MM.1S (cell line): ENCODE results near the gene FRY.

Experiments used
- DNase-seq: peaks from one replicate; pipeline ENCODE4 v3.0.0-alpha.2; 2015
- H2AFZ ChIP-seq: fragments of 300-600 bp; sonication (generic); 2 replicates; pipeline ENCODE4 v1.6.0; 2016; ENCODE audit warnings: antibody characterized with exemption, low read length
- H3F3A ChIP-seq: fragments of 300-600 bp; sonication (generic); 2 replicates; pipeline ENCODE4 v1.6.1; 2016; ENCODE audit warnings: mild to moderate bottlenecking, antibody characterized with exemption, low read length, moderate library complexity, mixed read lengths; ENCODE audit not compliant: insufficient read depth
- H3K27ac ChIP-seq: fragments of 300-600 bp; sonication (generic); 2 replicates; pipeline ENCODE4 v1.5.1; 2016; ENCODE audit warnings: mild to moderate bottlenecking, low read length
- H3K27me3 ChIP-seq: fragments of 300-600 bp; sonication (generic); replicated peaks from 2 replicates; pipeline ENCODE4 v1.6.0; 2016; ENCODE audit warnings: low read length; ENCODE audit not compliant: insufficient read depth
- H3K36me3 ChIP-seq: fragments of 300-600 bp; sonication (generic); replicated peaks from 2 replicates; pipeline ENCODE4 v1.6.1; 2016; ENCODE audit warnings: mild to moderate bottlenecking, low read length, mixed read lengths; ENCODE audit not compliant: insufficient read depth
- H3K4me1 ChIP-seq: fragments of 300-600 bp; sonication (generic); 2 replicates; pipeline ENCODE4 v1.6.1; 2016; ENCODE audit warnings: low read length, mixed read lengths
- H3K4me2 ChIP-seq: fragments of 300-600 bp; sonication (generic); 2 replicates; pipeline ENCODE4 v1.6.0; 2016; ENCODE audit warnings: low read depth, low read length
- H3K4me3 ChIP-seq: fragments of 300-600 bp; sonication (generic); 2 replicates; pipeline ENCODE4 v1.5.1; 2016; ENCODE audit warnings: low read length, mixed read lengths
- H3K79me2 ChIP-seq: fragments of 300-600 bp; sonication (generic); 2 replicates; pipeline ENCODE4 v1.6.1; 2016; ENCODE audit warnings: mixed run types, low read length, mixed read lengths
- H3K9ac ChIP-seq: fragments of 300-600 bp; sonication (generic); 2 replicates; pipeline ENCODE4 v1.6.1; 2016; ENCODE audit warnings: low read length, mixed read lengths
- H3K9me2 ChIP-seq: fragments of 300-600 bp; sonication (generic); replicated peaks from 2 replicates; pipeline ENCODE4 v1.6.1; 2016; ENCODE audit warnings: mild to moderate bottlenecking, low read length, mixed read lengths; ENCODE audit not compliant: insufficient read depth
- H3K9me3 ChIP-seq: fragments of 300-600 bp; sonication (generic); replicated peaks from 2 replicates; pipeline ENCODE4 v1.6.1; 2016; ENCODE audit warnings: mild to moderate bottlenecking, low read length, mixed read lengths; ENCODE audit not compliant: insufficient read depth
- H4K20me1 ChIP-seq: fragments of 300-600 bp; sonication (generic); 2 replicates; pipeline ENCODE4 v1.6.1; 2016; ENCODE audit warnings: mild to moderate bottlenecking, low read length, moderate library complexity, mixed read lengths; ENCODE audit not compliant: insufficient read depth
- EZH2 ChIP-seq: fragments of 300-600 bp; sonication (generic); optimal IDR thresholded peaks from 2 replicates; pipeline ENCODE3; 2017; ENCODE audit warnings: low read depth, mild to moderate bottlenecking, antibody characterized with exemption, low read length, mixed read lengths
- EZH2phosphoT487 ChIP-seq: fragments of 300-600 bp; sonication (generic); IDR thresholded peaks from 2 replicates; pipeline ENCODE4 v1.6.1; 2018; ENCODE audit warnings: antibody characterized with exemption, low read length
- TF ChIP-seq, protein P1 (sequence below): fragments of 300-600 bp; sonication (generic); IDR thresholded peaks from 2 replicates; pipeline ENCODE4 v1.5.1; 2016; ENCODE audit warnings: antibody characterized with exemption, low read length, mixed read lengths

The FRY gene

DNA sequence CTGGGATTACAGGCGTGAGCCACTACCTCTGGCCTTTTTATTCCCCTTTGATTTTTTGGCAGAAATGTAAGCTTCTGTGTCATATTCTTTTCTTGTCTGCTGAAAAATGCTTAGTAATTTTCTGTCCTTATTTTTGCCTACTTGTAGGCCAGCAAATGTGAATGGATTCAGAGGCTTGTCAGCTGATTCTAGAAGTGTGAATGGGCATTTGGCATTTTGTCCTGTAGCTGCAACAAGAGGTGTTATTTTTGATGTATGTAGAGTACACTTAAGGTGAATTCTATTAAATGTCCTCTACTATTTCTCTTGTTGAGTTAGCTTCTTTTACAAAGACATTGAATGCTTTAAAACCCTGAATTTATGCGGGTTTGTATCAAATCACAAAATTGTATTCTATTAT, 50.0 kb downstream of the FRY start:
- no peak for DNase-seq
- Histone ChIP-seq H3F3A (no peaks in the 10 kb centered on the region), H3K4me3 (no peak overlapping the region), H3K9me2 (no peaks in the 10 kb centered on the region), H2AFZ (no peak overlapping the region), H3K27me3 (no peaks in the 10 kb centered on the region), H3K36me3 (no peaks in the 10 kb centered on the region), H3K79me2 (no peaks in the 10 kb centered on the region), H3K9me3 (no peaks in the 10 kb centered on the region), H3K27ac (no peak overlapping the region), H3K9ac (no peak overlapping the region), H3K4me2 (no peak overlapping the region), H4K20me1 (no peaks in the 10 kb centered on the region), H3K4me1 (no peaks in the 10 kb centered on the region)
- no peak for TF ChIP-seq EZH2
- TF ChIP-seq EZH2phosphoT487, result no peak
- TF ChIP-seq, protein P1, sequence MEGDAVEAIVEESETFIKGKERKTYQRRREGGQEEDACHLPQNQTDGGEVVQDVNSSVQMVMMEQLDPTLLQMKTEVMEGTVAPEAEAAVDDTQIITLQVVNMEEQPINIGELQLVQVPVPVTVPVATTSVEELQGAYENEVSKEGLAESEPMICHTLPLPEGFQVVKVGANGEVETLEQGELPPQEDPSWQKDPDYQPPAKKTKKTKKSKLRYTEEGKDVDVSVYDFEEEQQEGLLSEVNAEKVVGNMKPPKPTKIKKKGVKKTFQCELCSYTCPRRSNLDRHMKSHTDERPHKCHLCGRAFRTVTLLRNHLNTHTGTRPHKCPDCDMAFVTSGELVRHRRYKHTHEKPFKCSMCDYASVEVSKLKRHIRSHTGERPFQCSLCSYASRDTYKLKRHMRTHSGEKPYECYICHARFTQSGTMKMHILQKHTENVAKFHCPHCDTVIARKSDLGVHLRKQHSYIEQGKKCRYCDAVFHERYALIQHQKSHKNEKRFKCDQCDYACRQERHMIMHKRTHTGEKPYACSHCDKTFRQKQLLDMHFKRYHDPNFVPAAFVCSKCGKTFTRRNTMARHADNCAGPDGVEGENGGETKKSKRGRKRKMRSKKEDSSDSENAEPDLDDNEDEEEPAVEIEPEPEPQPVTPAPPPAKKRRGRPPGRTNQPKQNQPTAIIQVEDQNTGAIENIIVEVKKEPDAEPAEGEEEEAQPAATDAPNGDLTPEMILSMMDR, result no peak

DNA sequence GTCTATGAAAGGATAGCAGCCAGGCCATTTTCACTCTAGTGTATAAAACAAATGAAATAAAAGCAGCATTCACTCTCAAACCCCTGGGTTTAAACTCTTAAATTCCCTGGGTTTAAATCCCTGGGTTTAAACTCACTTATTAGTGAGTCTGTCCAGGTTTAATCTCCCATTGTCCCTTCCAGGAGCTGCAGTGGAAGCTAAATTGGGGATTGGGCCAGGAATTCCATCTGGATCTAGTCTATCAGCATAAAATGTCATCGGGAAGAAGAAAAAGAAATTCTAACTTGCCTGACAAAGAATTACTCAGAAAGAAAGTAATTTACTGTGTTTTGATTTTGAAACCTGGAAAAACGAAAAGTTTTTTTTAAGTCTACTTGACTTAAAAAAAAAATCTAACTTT, 54.8 kb downstream of the FRY start:
- TF ChIP-seq EZH2phosphoT487, result no peak
- no peak for DNase-seq
- H3K9me2 ChIP-seq, result no peaks in the 10 kb centered on the region
- no peak overlapping the region for H3K9ac ChIP-seq
- H4K20me1 ChIP-seq, result no peaks in the 10 kb centered on the region
- no peak overlapping the region for H3K4me3 ChIP-seq
- no peaks in the 10 kb centered on the region for H3K9me3 ChIP-seq
- H3K4me1 ChIP-seq, result no peaks in the 10 kb centered on the region
- H3K36me3 ChIP-seq, result no peaks in the 10 kb centered on the region
- H3K79me2 ChIP-seq, result no peaks in the 10 kb centered on the region
- no peaks in the 10 kb centered on the region for H3F3A ChIP-seq
- no peaks in the 10 kb centered on the region for H3K27me3 ChIP-seq
- H3K4me2 ChIP-seq, result no peak overlapping the region
- no peak overlapping the region for H3K27ac ChIP-seq
- no peak overlapping the region for H2AFZ ChIP-seq

DNA sequence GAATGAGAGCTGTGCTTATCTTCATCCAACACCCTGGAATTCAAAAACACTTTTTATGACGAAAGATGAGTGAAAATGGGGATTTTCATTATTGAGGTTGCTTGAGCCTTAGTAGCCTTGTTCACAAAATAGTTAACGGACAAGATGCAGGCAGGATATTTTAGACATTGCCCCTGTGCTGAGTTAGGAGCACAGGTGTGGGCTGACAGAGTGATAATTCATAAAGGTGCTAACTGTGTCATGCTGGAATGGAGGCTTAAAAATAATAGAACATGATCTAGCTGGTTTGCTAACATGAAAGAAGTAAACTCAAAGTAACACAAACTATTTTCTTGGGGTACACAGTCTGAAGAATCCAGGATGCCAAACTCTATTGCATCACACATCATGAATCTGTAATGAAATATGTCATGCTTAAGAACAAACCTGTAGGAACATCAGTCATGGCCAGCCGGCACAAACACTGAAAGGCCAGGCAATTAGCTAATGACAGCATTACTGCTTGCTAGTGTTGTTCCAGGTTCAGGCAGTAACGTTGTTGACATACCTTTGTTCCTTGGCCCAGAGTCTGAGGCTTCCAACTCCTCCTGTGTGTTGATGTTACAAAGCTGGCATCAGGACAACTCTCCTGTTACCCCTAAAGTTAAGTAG, 55.3 kb downstream of the FRY start:
- DNase-seq, result no peak
- H2AFZ ChIP-seq, result no peak overlapping the region
- H3K27me3 ChIP-seq, result no peaks in the 10 kb centered on the region
- H3F3A ChIP-seq, result no peaks in the 10 kb centered on the region
- no peak overlapping the region for H3K9ac ChIP-seq
- H3K27ac ChIP-seq, result no peak overlapping the region
- no peaks in the 10 kb centered on the region for H3K4me1 ChIP-seq
- no peak overlapping the region for H3K4me2 ChIP-seq
- no peaks in the 10 kb centered on the region for H4K20me1 ChIP-seq
- no peak overlapping the region for H3K4me3 ChIP-seq
- H3K9me2 ChIP-seq, result no peaks in the 10 kb centered on the region
- no peaks in the 10 kb centered on the region for H3K9me3 ChIP-seq
- no peaks in the 10 kb centered on the region for H3K79me2 ChIP-seq
- TF ChIP-seq, protein P1, result no peak
- TF ChIP-seq EZH2, result no peak
- TF ChIP-seq EZH2phosphoT487, result no peak
- H3K36me3 ChIP-seq, result no peaks in the 10 kb centered on the region

DNA sequence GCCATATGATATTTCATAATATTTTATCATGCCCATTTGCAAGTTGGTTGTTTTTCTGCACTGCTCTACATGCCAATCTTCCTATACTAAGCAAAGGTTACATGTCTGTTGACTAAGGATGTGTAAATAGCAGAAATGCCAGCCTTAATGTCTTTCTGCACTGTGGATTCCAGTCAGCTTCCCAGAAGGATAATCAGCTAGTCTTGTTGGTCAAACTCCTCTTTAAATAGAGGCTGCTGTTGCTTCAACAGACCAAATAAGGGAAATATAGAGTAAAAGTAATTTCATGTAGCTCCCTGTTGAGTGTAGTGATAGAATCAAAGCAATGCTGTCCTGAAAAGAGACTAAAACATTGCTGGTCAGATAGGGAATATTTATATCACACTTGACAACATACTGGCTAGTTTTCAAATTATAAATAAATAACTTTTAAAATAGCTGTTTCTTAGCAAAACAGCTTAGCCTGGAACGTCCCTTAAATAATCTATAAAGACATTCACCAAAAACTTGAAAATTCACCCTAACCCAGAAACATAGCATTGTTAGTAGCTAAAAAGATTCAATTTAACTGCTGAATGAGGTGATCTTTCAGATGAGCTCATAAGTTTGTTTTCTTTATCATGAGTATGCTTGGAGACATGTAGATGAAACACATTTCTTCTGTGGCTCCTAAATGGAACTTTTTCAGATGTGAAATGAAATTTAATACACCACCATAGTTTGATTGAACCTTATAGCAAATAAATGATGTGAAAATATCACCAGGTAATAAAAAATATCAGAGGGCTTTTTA, 56.6 kb downstream of the FRY start:
- H3K36me3 ChIP-seq, result no peaks in the 10 kb centered on the region
- no peaks in the 10 kb centered on the region for H3K9me3 ChIP-seq
- H3K4me2 ChIP-seq, result no peak overlapping the region
- H3K9ac ChIP-seq, result no peak overlapping the region
- H3K79me2 ChIP-seq, result no peaks in the 10 kb centered on the region
- H3K9me2 ChIP-seq, result no peaks in the 10 kb centered on the region
- no peaks in the 10 kb centered on the region for H3K4me1 ChIP-seq
- no peak for DNase-seq
- H2AFZ ChIP-seq, result no peak overlapping the region
- TF ChIP-seq EZH2phosphoT487, result no peak
- TF ChIP-seq EZH2, result no peak
- TF ChIP-seq, protein P1, result no peak
- H3F3A ChIP-seq, result no peaks in the 10 kb centered on the region
- no peaks in the 10 kb centered on the region for H3K27me3 ChIP-seq
- no peak overlapping the region for H3K27ac ChIP-seq
- H4K20me1 ChIP-seq, result no peaks in the 10 kb centered on the region
- H3K4me3 ChIP-seq, result no peak overlapping the region
